ENCODE measurements around the gene CDYL.

Gene CDYL

DNA sequence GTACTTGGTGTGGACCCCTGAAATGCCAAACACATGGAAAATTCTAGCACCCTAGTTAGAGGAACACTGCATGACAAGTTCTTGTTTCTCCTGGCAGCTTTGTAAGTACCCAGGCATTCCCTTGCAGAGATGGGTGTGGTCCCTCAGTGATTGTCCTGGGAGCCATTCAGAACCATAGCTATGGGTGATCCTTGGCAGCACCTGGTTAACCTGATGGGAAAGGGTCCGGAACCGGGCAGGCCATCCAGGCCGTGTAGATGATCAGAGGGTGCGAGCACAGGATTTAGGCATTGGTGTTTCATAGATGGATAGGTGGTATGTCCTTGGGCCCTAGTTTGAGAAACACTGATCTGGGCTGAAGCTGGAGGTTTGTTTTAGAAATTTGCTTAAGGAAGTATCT, 131.9 kb downstream of the CDYL start:
- Histone ChIP-seq H2AFZ (ENCODE audit: low read length) (no peak overlapping the region), H3K4me1 (ENCODE audit: insufficient read depth, low read length, severe bottlenecking) (peaks cover 13% of the 10 kb centered on the region), H3K27ac (ENCODE audit: low read depth, low read length, poor library complexity, severe bottlenecking) (no peak overlapping the region), H3K4me2 (ENCODE audit: low read length) (no peak overlapping the region), H3K9me3 (ENCODE audit: low read length) (no peaks in the 10 kb centered on the region), H3K4me3 (ENCODE audit: low read depth, low read length, poor library complexity, severe bottlenecking) (no peak overlapping the region), H3K9me2 (ENCODE audit: low read depth, low read length) (no peaks in the 10 kb centered on the region), H3K27me3 (ENCODE audit: insufficient read depth, low read length) (no peaks in the 10 kb centered on the region), H4K20me1 (ENCODE audit: insufficient read depth, low read length) (no peaks in the 10 kb centered on the region), H3K36me3 (ENCODE audit: insufficient read depth, low read length) (no peaks in the 10 kb centered on the region), H3K79me2 (ENCODE audit: insufficient read depth, low read length) (no peaks in the 10 kb centered on the region), H3K9ac (ENCODE audit: low read length) (no peak overlapping the region), H3F3A (ENCODE audit: insufficient read depth, low read length) (no peaks in the 10 kb centered on the region)
- TF ChIP-seq EZH2 (IDR thresholded peaks at IDR 0.05; ENCODE audit: borderline replicate concordance, low read length) = no peak
- TF ChIP-seq, protein P1, sequence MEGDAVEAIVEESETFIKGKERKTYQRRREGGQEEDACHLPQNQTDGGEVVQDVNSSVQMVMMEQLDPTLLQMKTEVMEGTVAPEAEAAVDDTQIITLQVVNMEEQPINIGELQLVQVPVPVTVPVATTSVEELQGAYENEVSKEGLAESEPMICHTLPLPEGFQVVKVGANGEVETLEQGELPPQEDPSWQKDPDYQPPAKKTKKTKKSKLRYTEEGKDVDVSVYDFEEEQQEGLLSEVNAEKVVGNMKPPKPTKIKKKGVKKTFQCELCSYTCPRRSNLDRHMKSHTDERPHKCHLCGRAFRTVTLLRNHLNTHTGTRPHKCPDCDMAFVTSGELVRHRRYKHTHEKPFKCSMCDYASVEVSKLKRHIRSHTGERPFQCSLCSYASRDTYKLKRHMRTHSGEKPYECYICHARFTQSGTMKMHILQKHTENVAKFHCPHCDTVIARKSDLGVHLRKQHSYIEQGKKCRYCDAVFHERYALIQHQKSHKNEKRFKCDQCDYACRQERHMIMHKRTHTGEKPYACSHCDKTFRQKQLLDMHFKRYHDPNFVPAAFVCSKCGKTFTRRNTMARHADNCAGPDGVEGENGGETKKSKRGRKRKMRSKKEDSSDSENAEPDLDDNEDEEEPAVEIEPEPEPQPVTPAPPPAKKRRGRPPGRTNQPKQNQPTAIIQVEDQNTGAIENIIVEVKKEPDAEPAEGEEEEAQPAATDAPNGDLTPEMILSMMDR (IDR thresholded peaks at IDR 0.05; ENCODE audit: low read length) = no peak

DNA sequence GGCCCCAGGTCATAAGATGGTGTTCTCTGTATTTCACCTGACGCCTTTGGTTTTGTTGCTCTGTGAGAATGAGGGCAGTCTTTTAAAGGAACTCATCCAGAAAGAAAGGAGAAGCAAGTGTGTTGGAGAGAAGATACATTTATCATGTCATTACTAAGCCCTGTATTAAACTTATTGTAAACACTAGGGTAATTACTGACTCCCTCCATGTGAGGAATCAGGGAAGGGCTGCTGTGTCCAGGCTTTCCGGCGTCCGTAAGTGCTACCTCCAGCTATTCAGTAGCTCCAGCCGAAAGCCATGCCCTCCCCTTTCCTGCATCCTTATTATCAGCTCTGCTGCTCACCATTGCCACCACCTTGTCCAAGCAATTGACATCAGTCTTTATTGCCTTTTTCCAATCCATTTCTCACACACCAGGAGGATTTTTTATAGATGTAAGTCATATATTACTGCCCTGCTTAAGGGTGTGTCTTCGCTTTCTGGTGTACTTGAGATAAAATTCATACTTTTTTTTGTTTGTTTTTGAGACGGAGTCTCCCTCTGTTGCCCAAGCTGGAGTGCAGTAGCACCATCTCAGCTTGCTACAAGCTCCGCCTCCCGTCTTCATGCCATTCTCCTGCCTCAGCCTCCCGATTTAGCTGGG, 133.0 kb downstream of the CDYL start:
- Histone ChIP-seq H3K27ac (ENCODE audit: low read depth, low read length, poor library complexity, severe bottlenecking) (no peak overlapping the region), H3K4me3 (ENCODE audit: low read depth, low read length, poor library complexity, severe bottlenecking) (no peak overlapping the region), H3F3A (ENCODE audit: insufficient read depth, low read length) (no peaks in the 10 kb centered on the region), H3K4me2 (ENCODE audit: low read length) (no peak overlapping the region), H3K9me3 (ENCODE audit: low read length) (no peaks in the 10 kb centered on the region), H3K79me2 (ENCODE audit: insufficient read depth, low read length) (no peaks in the 10 kb centered on the region), H3K9me2 (ENCODE audit: low read depth, low read length) (no peaks in the 10 kb centered on the region), H3K36me3 (ENCODE audit: insufficient read depth, low read length) (no peaks in the 10 kb centered on the region), H4K20me1 (ENCODE audit: insufficient read depth, low read length) (no peaks in the 10 kb centered on the region), H2AFZ (ENCODE audit: low read length) (no peak overlapping the region), H3K4me1 (ENCODE audit: insufficient read depth, low read length, severe bottlenecking) (peaks cover 13% of the 10 kb centered on the region), H3K27me3 (ENCODE audit: insufficient read depth, low read length) (no peaks in the 10 kb centered on the region), H3K9ac (ENCODE audit: low read length) (no peak overlapping the region)
- no peak for TF ChIP-seq EZH2 (IDR thresholded peaks at IDR 0.05; ENCODE audit: borderline replicate concordance, low read length)
- TF ChIP-seq, protein P1 (IDR thresholded peaks at IDR 0.05; ENCODE audit: low read length) = no peak

DNA sequence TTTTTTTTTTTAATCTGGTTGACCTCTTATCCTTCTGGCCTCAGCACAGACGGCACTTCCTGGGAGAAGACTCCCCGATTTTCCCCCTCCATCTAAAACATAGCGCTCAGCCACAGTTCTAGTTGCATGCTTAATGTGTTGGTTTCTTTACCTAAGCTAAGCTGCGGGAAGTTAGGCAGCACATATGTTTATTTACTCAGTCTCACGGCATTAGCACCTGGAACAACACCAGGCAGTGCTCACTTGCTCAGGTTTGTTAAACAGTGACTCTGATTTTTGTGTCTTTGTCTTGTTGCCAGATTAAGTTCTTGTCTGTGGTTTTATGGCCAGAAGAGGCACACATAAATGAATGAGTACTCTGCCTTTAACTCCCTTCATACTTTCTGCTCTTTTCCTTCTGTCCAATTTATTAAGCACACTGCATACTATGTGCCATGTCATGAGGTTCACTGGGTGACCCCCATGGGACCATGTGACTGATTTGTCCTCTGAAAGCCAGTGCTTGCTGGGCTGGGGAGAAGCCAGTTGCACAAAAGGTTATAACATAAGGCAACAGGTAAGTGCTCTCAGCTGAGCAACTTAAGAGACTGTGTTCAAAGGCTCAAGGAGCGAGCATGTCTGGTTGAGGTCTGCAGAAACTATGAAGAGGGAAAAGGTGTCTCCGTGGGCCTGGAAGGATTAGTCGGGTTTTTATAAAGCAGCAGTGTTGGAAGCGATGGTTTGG, 134.0 kb downstream of the CDYL start:
- no peaks in the 10 kb centered on the region for H3K36me3 ChIP-seq (ENCODE audit: insufficient read depth, low read length)
- H3K9ac ChIP-seq (ENCODE audit: low read length) = no peak overlapping the region
- TF ChIP-seq, protein P1 (IDR thresholded peaks at IDR 0.05; ENCODE audit: low read length) = no peak
- TF ChIP-seq EZH2 (IDR thresholded peaks at IDR 0.05; ENCODE audit: borderline replicate concordance, low read length) = no peak
- H3K9me2 ChIP-seq (ENCODE audit: low read depth, low read length) = no peaks in the 10 kb centered on the region
- H3F3A ChIP-seq (ENCODE audit: insufficient read depth, low read length) = no peaks in the 10 kb centered on the region
- no peak overlapping the region for H3K4me2 ChIP-seq (ENCODE audit: low read length)
- no peak overlapping the region for H3K27ac ChIP-seq (ENCODE audit: low read depth, low read length, poor library complexity, severe bottlenecking)
- no peaks in the 10 kb centered on the region for H4K20me1 ChIP-seq (ENCODE audit: insufficient read depth, low read length)
- H3K9me3 ChIP-seq (ENCODE audit: low read length) = no peaks in the 10 kb centered on the region
- H2AFZ ChIP-seq (ENCODE audit: low read length) = no peak overlapping the region
- H3K4me3 ChIP-seq (ENCODE audit: low read depth, low read length, poor library complexity, severe bottlenecking) = no peak overlapping the region
- H3K79me2 ChIP-seq (ENCODE audit: insufficient read depth, low read length) = no peaks in the 10 kb centered on the region
- peaks cover 13% of the 10 kb centered on the region for H3K4me1 ChIP-seq (ENCODE audit: insufficient read depth, low read length, severe bottlenecking)
- H3K27me3 ChIP-seq (ENCODE audit: insufficient read depth, low read length) = no peaks in the 10 kb centered on the region
